Stomach (tissue), 4 donors: ENCODE results near the gene MAT2A.

Experiments used
- EP300 ChIP-seq: sonication (generic); formaldehyde crosslinking; IDR thresholded peaks from one replicate; pipeline ENCODE4 v1.6.1; 2017; ENCODE audit warnings: antibody characterized with exemption
- POLR2A ChIP-seq, 4 donors: fragments of 450-650 bp; IDR thresholded peaks; one replicate each; pipeline ENCODE4 v1.6.1; 2016; ENCODE audit warnings: antibody characterized with exemption in 4 of 4, control low read depth in 2 of 4, mild to moderate bottlenecking in 1 of 4, moderate library complexity in 1 of 4
- POLR2AphosphoS5 ChIP-seq, 3 donors: sonication (generic); formaldehyde crosslinking; IDR thresholded peaks; one replicate each; pipeline ENCODE4 v1.6.1; 2016; ENCODE audit warnings: antibody characterized with exemption in 3 of 3
- TF ChIP-seq, protein P1 (sequence below), 7 experiments: fragments of 450-650 bp in 4 of 7; fragments of 200-600 bp in 3 of 7; sonication (generic) in 3 of 7; IDR thresholded peaks; one replicate each; pipeline ENCODE4 v1.5.1; 2016 to 2019; ENCODE audit warnings: antibody characterized with exemption in 7 of 7, control low read depth in 2 of 7, mild to moderate bottlenecking in 1 of 7

GRCh38 chr2:85497944-85498630, 40.9 kb upstream of the MAT2A start:
- no peak for TF ChIP-seq POLR2A (IDR thresholded peaks at IDR 0.05)
- TF ChIP-seq, protein P1, sequence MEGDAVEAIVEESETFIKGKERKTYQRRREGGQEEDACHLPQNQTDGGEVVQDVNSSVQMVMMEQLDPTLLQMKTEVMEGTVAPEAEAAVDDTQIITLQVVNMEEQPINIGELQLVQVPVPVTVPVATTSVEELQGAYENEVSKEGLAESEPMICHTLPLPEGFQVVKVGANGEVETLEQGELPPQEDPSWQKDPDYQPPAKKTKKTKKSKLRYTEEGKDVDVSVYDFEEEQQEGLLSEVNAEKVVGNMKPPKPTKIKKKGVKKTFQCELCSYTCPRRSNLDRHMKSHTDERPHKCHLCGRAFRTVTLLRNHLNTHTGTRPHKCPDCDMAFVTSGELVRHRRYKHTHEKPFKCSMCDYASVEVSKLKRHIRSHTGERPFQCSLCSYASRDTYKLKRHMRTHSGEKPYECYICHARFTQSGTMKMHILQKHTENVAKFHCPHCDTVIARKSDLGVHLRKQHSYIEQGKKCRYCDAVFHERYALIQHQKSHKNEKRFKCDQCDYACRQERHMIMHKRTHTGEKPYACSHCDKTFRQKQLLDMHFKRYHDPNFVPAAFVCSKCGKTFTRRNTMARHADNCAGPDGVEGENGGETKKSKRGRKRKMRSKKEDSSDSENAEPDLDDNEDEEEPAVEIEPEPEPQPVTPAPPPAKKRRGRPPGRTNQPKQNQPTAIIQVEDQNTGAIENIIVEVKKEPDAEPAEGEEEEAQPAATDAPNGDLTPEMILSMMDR (IDR thresholded peaks at IDR 0.05): no peak
- TF ChIP-seq POLR2AphosphoS5 (IDR thresholded peaks at IDR 0.05): no peak
- TF ChIP-seq EP300: no peak
